IPS-NIHi7 (cell line): Measurements from ENCODE around the gene NR1H4.
"Not testable (repeated sequence)": the region's sequence is repeated elsewhere in the genome, so short reads cannot be mapped to it uniquely, and the experiment has no call there.

ENCODE experiments used
- DNase-seq: peaks from one replicate; pipeline ENCODE4 v3.0.0; 2012; ENCODE audit warnings: mixed read lengths; ENCODE audit errors: extremely low spot score

Gene NR1H4

GRCh38 chr12:100512692-100513091, 39.0 kb downstream of the NR1H4 start:
- DNase-seq: no peak

GRCh38 chr12:100515968-100516367, 42.3 kb downstream of the NR1H4 start:
- no peak for DNase-seq

DNA sequence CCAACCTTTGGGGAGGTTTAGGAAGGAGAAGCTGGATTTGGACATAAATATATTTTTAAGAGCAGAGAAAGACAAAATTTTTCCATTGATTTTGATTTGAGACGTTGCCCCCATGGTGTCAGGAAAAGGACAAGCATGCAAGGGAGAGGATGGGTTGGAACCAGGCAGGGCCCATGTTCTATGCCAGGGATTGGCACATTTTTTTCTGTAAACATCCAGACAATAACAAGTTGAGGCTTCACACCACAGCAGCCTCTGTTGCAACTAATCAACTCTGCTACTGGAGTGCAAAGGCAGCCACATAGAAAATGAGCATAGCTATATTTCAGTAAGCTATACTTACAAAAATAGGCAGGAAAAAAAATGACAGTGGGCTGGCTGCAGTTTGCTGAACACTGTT, 44.7 kb downstream of the NR1H4 start:
- DNase-seq: no peak

DNA sequence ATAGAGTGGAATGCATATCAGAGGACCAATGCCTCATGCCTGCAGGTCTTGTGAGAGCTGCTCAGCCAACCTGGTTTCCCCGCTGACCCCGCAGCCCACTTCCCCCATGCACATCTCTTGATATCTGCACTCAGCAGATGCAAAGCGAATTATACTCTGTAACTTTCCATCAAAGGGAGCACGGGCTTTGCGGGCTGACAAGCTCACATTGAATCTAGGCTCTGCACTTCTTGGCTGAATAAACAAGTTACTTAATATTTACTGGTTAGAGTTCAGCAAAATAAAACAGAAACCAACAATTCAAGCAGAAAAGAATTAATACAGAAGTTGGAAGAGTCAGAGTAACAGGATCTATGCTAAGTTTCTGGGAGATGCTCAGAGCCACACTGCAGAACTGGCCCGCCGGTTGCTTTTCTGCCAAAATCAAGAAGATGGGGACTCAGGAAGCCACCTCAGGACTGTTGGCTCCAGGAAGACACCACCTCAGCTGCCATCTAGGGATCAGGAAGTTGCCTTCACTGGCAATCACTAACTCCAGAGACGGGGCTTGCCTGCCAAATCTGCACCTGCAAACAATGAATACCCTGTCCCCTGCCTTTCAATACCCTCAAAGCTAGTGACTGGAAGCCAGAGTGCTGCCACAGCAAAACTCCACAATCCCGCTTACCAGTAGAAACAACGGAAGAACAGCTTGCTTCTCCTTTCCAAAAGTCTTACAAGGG, 46.5 kb downstream of the NR1H4 start:
- no peak for DNase-seq

DNA sequence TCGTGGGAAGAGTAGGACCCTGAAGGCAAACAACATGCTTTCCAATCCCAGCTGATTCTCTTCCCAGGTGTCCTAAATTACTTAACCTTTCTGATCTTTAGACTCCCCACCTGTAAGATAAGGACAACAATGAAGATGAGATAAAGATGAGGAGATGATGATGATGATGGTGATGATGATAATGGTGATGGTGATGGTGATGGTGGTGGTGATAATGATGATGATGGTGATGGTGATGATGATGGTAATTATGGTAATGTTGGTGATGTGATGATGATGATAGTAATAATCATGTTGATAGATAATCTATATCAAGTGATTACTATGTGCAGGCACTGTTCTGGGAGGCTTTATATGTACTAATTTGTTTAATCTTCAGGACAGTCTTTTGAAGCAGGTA, 48.3 kb downstream of the NR1H4 start:
- DNase-seq: no peak

DNA sequence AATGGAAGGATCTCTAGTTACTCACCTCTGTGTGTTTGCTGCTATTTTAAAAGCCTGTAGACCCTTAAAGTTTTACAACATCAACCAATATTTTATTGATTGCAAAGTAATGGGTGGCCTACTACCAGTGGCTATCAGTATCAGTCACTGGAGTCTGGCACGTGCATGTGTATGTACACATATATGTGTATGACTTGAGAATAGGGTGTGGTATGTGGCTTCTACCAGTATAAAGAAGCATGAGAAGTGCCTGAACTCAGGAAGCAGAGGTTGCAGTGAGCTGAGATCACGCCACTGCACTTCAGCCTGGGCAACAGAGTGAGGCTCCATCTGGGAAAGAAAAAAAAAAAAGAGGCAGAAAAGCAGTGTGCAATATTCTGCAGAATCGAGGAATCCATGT, 54.4 kb downstream of the NR1H4 start:
- no peak for DNase-seq

GRCh38 chr12:100528471-100529127, 54.9 kb downstream of the NR1H4 start:
- no peak for DNase-seq

DNA sequence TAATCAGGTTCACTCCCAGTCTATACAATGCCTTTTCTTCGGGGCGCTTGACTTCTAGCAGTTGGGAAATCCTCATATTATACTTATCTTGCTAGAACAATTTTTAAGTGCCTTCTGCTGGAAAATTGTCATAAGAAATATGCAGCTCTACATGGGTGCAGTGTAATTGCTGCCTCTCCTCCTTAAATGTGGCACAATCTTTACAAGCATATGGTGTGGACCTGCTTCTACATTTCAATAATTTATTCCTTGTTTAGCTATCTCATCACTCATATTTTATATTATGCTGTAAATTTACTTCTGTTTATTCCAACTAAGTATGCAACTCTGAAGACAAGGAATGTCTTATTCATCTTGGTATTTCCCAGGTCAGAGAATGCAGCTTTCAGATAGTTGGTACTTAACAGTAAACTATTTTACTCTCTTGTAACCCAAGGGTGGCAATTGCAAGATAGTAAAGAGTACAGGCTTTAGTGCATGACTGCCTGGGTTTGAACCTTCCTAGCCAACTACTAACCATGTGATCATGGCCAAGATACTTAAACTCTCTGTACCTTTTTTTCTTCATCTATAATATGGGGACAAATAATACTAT, 56.2 kb downstream of the NR1H4 start:
- DNase-seq: no peak

DNA sequence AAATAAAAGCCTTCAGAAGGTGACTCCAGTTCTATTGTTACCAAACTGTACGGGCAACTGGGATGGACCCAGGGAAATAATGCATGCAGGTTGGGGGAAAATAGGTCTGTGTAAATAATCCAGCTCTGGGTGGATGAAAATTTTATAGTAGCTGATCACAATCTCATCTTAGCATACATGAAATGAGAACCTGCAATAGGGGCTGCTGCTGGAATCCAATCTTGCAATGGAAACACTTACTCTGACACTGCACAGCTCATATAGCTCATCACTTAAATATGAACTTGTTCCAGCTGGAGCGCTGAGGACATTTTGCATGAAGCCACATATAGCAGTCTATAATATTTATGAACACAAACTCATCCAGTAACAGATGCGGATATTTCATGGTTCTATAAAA, 59.7 kb downstream of the NR1H4 start:
- DNase-seq: no peak

DNA sequence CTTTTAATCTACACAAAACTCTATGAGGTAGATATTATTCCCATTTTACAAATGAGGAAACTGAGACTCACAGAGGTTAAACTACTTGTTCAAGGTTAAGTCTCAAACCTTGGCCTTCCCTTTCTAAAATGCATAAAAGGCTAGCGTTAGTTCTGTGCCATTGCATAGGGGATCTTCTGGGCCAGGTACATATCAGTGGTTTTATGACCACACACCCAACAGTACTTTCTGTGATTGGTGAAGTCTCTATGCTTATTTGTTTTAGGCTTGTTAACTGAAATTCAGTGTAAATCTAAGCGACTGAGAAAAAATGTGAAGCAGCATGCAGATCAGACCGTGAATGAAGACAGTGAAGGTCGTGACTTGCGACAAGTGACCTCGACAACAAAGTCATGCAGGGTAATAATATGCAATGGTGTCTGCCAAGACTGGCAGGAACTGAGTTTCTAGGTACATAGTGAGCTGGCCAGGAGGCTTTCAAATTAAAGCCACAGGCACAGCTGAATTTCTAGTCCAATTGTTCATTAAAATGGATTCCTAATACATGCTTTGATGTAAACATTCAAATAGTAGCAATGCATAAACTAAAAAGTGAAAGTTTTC, 61.1 kb downstream of the NR1H4 start:
- no peak for DNase-seq

DNA sequence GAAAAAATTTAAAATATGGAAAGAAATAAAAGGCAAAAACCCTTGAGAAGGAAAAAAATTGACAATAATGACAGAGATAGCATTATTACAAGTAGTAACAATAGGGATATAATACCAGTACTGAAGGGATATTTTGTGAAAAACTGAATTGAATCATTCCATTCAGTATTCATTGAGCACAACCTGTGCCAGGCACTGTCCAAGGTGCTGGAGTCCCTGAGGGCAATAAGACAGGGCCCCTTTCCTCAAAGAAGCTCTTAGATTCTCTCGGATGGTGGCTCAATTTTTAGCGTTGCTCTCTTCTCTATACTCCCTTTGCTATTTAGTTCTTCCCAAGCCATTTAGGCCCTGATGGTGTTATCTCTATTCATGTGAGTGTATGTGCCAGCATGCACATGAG, 65.5 kb downstream of the NR1H4 start:
- DNase-seq: peak; percentile 49

DNA sequence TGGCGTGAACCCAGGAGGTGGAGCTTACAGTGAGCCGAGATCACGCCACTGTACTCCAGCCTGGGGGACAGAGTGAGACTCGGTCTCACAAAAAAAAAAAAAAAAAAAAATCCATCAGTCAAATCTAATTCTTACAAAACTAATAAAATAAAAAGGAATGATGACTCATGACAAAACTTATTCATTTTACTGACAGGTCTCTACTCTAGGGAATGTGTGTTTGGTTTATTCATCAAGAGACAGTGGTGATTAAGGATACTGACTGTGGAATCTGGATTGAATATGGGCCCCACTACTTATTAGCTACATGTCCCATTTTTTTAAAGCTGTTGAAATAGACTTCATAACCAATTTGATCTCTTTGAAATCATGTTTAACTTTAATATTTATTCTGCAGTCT, 70.5 kb downstream of the NR1H4 start:
- no peak for DNase-seq

DNA sequence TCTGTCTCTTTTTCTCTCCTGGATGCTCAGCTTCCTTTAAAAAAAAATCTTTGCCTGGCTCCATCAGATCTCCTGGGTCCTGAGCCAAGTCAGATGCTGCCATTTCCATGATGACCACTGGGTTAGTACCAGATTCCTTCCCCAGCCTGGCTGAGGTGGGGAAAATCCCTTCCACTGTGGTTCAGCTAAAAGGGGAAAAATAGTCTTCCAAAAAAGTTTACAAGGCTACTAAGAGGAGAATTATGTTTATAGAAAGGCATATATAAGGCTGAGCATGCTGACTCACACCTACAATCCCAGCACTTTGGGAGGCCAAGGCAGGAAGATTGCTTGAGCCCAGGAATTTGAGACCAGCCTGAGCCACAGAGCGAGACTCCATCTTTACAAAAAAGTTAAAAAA, 71.4 kb downstream of the NR1H4 start:
- no peak for DNase-seq

DNA sequence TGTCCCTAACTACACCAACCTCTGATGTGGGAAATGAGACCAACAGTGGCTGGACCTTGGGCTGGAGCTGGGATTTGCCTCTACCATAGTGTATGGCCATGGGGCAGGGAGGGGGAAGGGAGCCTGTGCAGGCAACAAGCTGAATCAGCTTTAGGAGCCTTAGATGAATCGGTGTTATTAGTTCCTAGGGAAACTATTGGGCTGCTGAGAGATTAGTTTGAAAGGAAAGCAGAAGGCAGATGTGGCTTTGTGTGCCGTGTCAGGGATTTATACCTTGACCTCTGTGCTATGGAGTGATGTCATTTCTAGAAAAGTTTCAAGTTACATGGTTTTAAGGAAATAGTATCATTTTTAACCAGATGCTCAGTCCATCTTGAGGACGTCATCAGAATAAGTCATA, 80.3 kb downstream of the NR1H4 start:
- DNase-seq: no peak

GRCh38 chr12:100554608-100555077, 81.0 kb downstream of the NR1H4 start:
- peak; percentile 64 for DNase-seq

DNA sequence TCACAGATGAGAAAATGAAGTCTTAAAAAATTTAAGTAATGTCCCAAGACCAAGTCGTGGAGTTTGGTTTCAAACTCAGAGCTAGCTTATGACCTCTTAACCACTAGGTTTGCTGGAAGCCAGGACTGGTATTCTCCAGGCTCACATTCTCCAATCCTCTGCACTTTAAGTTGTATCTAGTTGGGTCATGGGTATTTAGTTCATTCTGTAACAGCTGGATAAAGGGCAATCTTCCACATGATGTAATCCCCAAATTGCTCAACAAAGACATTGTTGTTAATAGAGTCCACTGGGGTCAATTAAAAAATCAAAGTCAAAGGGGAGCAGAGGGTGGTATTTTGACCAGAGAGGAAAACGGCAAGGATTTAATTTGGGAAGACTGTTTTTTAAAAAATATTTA, 82.1 kb downstream of the NR1H4 start:
- DNase-seq: no peak

GRCh38 chr12:100557357-100557756, 83.7 kb downstream of the NR1H4 start:
- DNase-seq: no peak

DNA sequence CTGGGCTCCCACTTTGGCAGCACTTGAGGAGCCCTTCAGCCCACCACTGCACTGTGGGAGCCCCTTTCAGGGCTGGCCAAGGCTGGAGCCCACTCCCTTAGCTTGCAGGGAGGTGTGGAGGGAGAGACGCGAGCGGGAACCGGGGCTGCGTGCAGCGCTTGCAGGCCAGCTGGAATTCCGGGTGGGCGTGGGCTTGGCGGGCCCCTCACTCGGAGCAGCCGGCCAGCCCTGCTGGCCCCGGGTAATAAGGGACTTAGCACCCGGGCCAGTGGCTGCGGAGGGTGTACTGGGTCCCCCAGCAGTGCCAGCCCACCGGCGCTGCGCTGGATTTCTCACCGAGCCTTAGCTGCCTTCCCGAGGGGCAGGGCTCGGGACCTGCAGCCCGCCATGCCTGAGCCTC, 85.6 kb downstream of the NR1H4 start:
- not testable (repeated sequence) for DNase-seq

- DNase-seq: no peak
Measured at GRCh38 chr12:100564090-100564489, 90.4 kb downstream of the NR1H4 start.

- no peak for DNase-seq
Measured at GRCh38 chr12:100564905-100565467, 91.3 kb downstream of the NR1H4 start.

DNA sequence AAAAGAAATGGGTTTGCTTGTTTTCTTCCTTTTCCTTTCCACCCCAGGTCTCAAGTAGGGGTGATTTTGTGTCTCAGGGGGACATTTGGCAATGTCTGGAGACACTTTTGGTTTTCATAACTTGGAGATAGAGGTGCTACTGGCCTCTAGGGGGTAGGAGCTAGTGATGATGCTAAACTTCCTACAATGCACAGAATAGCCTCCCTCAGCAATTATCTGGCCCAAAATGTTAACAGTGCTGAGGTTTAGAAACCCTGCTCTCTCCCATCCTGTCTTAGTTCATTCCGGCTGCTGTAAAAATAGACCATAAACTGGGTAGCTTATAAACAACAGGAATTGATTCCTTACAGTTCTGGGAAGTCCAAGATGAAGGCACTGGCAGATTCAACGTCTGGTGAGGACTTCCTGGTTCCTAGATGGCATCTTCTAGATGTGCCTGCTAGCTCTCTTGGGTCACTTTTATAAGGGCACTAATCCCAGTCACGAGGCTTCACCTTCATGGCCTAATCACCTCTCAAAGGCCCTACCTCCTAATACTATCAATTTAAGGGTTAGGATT, 92.4 kb downstream of the NR1H4 start:
- DNase-seq: no peak
